Retinal pigment epithelial cell (primary cell): ENCODE results near the gene PDE5A.

Experiments used
- DNase-seq: peaks from one replicate; pipeline ENCODE4 v3.0.0-alpha.2; 2010; ENCODE audit warnings: low read depth
- H3K4me3 ChIP-seq: 2 replicates; pipeline ENCODE4 v1.5.1; 2011; ENCODE audit warnings: mild to moderate bottlenecking, low read length, control low read depth, moderate library complexity
- TF ChIP-seq, protein P1 (sequence below): conservative IDR thresholded peaks from 2 replicates; pipeline ENCODE4 v1.5.1; 2011; ENCODE audit warnings: low read depth, low read length, control low read depth, inconsistent platforms

The PDE5A gene

GRCh38 chr4:119564106-119564505 is 64.5 kb downstream of the PDE5A start:
- TF ChIP-seq, protein P1, sequence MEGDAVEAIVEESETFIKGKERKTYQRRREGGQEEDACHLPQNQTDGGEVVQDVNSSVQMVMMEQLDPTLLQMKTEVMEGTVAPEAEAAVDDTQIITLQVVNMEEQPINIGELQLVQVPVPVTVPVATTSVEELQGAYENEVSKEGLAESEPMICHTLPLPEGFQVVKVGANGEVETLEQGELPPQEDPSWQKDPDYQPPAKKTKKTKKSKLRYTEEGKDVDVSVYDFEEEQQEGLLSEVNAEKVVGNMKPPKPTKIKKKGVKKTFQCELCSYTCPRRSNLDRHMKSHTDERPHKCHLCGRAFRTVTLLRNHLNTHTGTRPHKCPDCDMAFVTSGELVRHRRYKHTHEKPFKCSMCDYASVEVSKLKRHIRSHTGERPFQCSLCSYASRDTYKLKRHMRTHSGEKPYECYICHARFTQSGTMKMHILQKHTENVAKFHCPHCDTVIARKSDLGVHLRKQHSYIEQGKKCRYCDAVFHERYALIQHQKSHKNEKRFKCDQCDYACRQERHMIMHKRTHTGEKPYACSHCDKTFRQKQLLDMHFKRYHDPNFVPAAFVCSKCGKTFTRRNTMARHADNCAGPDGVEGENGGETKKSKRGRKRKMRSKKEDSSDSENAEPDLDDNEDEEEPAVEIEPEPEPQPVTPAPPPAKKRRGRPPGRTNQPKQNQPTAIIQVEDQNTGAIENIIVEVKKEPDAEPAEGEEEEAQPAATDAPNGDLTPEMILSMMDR: no peak
- no peak for DNase-seq
- H3K4me3 ChIP-seq: no peak overlapping the region

DNA sequence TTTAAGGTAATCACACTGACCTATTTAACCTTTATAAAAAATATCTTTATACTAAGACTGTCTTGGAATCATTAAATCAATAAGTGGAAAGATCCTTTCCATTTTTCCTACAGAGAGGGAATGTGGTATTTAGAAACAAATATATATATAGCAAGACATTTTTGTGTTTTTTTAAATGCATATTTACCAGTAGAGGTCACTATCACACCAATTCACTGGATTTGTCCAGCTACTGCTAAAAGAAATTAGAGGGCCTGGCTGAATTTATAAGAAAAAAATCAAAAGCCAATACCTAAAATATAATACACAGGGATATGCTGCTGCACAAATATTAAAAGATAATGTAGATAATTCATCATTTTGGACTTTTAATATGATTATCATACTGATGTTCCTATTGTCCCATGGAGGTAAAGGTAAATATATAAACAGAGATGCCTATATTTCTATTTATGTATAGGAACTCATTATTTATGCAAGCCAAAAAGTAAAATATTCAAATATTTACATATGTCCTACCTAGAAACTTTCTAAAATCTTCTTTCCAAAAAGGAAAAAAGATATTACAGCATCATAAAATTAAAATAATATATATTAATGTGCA is 69.5 kb downstream of the PDE5A start:
- TF ChIP-seq, protein P1: peak; percentile 52
- no peak overlapping the region for H3K4me3 ChIP-seq
- no peak for DNase-seq

- TF ChIP-seq, protein P1: peak; percentile 10
- DNase-seq: no peak
- no peak overlapping the region for H3K4me3 ChIP-seq
Measured at GRCh38 chr4:119550857-119551532, 77.6 kb downstream of the PDE5A start.

DNA sequence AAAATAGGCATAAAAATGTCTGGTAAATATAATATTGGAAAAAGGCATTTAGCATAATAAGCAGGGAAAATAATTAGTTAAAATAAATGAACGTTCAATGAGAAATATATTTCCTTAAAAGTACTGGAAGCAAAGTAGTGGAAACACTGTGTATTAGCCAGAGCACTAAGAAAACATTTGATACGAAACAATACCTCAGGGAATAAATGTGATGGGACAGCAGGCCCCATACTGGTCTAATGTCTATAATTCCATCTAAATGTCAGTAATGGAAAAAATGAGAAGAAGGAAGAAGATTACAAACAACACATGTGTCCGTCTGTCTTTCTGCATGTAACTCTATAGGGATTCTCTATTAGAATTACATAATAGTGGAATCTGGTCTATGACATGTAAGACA is 79.0 kb downstream of the PDE5A start:
- no peak overlapping the region for H3K4me3 ChIP-seq
- TF ChIP-seq, protein P1: no peak
- DNase-seq: no peak

GRCh38 chr4:119543779-119544178 is 84.8 kb downstream of the PDE5A start:
- DNase-seq: no peak
- no peak overlapping the region for H3K4me3 ChIP-seq
- TF ChIP-seq, protein P1: no peak

GRCh38 chr4:119543187-119543586 is 85.4 kb downstream of the PDE5A start:
- TF ChIP-seq, protein P1: no peak
- no peak overlapping the region for H3K4me3 ChIP-seq
- no peak for DNase-seq

DNA sequence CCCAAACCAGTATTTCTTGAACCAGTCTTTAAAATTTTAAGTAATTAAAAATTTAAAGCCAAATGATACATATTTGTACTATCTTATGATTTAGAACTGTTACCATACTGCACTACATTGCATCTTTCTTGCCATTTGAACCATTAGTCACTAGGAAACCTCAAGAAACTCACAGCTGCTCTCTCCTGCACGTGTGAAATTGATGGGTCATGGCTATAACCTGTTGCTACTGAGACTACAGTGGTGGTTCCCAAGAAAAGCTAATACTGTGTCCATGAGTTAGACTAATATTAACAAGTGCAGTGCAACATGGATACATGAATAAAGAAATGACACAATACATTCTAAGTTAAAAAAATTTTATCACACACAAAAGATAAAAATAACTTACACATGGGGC is 88.4 kb downstream of the PDE5A start:
- H3K4me3 ChIP-seq: no peak overlapping the region
- TF ChIP-seq, protein P1: no peak
- no peak for DNase-seq
